Measurements from ENCODE around the gene CST4.
A peak's percentile ranks its signal among the peaks of the same experiment; 100 is the strongest.
"Not testable (repeated sequence)": the region's sequence is repeated elsewhere in the genome, so short reads cannot be mapped to it uniquely, and the experiment has no call there.

Gene CST4

GRCh38 chr20:23695068-23695395, 6.2 kb upstream of the CST4 start:
- not testable (repeated sequence) for H3K4me1 Mint-ChIP-seq; H3K9me3 Mint-ChIP-seq; H3K27ac Mint-ChIP-seq; ATAC-seq; DNase-seq (ENCODE audit: low spot score in 2 of 2); H3K36me3 Mint-ChIP-seq; H3K4me3 Mint-ChIP-seq

- H3K36me3 Mint-ChIP-seq; H3K4me1 Mint-ChIP-seq; H3K27ac Mint-ChIP-seq; DNase-seq (ENCODE audit: low spot score in 2 of 2); H3K9me3 Mint-ChIP-seq; ATAC-seq; H3K4me3 Mint-ChIP-seq: not testable (repeated sequence)
These were observed 5.6 kb upstream of the CST4 start for GRCh38 chr20:23694178-23695067.

GRCh38 chr20:23692725-23693619, 4.1 kb upstream of the CST4 start:
- not testable (repeated sequence) for H3K36me3 Mint-ChIP-seq, H3K27ac Mint-ChIP-seq, H3K4me3 Mint-ChIP-seq, H3K4me1 Mint-ChIP-seq, ATAC-seq, H3K9me3 Mint-ChIP-seq
- DNase-seq (ENCODE audit: low spot score in 2 of 2) = peak in 1 of 2 donors; percentile 28

GRCh38 chr20:23691675-23692074, 2.8 kb upstream of the CST4 start:
- no peak for ATAC-seq
- Mint-ChIP-seq H3K27ac (no peak overlapping the region), H3K4me3 (no peak overlapping the region), H3K9me3 (no peaks in the 10 kb centered on the region), H3K36me3 (no peaks in the 10 kb centered on the region), H3K4me1 (no peaks in the 10 kb centered on the region)
- no peak for DNase-seq (ENCODE audit: low spot score in 2 of 2)

GRCh38 chr20:23690581-23690980, 1.7 kb upstream of the CST4 start:
- H3K27ac Mint-ChIP-seq = no peak overlapping the region
- ATAC-seq (no peak), DNase-seq (ENCODE audit: low spot score in 2 of 2) (peak in 1 of 2 donors; percentile 26)
- no peaks in the 10 kb centered on the region for H3K9me3 Mint-ChIP-seq
- H3K36me3 Mint-ChIP-seq = no peaks in the 10 kb centered on the region
- no peak overlapping the region for H3K4me3 Mint-ChIP-seq
- H3K4me1 Mint-ChIP-seq = no peaks in the 10 kb centered on the region

- no peak for ATAC-seq
- no peaks in the 10 kb centered on the region for H3K9me3 Mint-ChIP-seq
These were observed 507 bp upstream of the CST4 start for GRCh38 chr20:23689399-23689690.

GRCh38 chr20:23687986-23688385, 852 bp downstream of the CST4 start:
- H3K9me3 Mint-ChIP-seq = no peaks in the 10 kb centered on the region
- no peak for ATAC-seq
- no peaks in the 10 kb centered on the region for H3K4me1 Mint-ChIP-seq
- peak in 1 of 2 donors; percentile 22 for DNase-seq (ENCODE audit: low spot score in 2 of 2)
- no peak overlapping the region for H3K27ac Mint-ChIP-seq
- no peaks in the 10 kb centered on the region for H3K36me3 Mint-ChIP-seq
- no peak overlapping the region for H3K4me3 Mint-ChIP-seq

More at GRCh38 chr20:23689399-23689690, 507 bp upstream of the CST4 start:
- Mint-ChIP-seq H3K4me1 (no peaks in the 10 kb centered on the region), H3K36me3 (no peaks in the 10 kb centered on the region), H3K27ac (no peak overlapping the region), H3K4me3 (no peak overlapping the region)
- no peak for DNase-seq (ENCODE audit: low spot score in 2 of 2)

- ATAC-seq (no peak), DNase-seq (ENCODE audit: low spot score in 2 of 2) (peak in 1 of 2 donors; percentile 29)
- no peaks in the 10 kb centered on the region for H3K9me3 Mint-ChIP-seq
- no peak overlapping the region for H3K4me3 Mint-ChIP-seq
- no peak overlapping the region for H3K27ac Mint-ChIP-seq
- no peaks in the 10 kb centered on the region for H3K4me1 Mint-ChIP-seq
- H3K36me3 Mint-ChIP-seq = no peaks in the 10 kb centered on the region
These were observed 2.6 kb downstream of the CST4 start for GRCh38 chr20:23686046-23686750.

GRCh38 chr20:23685529-23685896, 3.3 kb downstream of the CST4 start:
- not testable (repeated sequence) for H3K9me3 Mint-ChIP-seq, H3K4me3 Mint-ChIP-seq, H3K36me3 Mint-ChIP-seq, H3K4me1 Mint-ChIP-seq, ATAC-seq, H3K27ac Mint-ChIP-seq
- peak in 1 of 2 donors; percentile 25 for DNase-seq (ENCODE audit: low spot score in 2 of 2)

- Mint-ChIP-seq H3K27ac (no peak overlapping the region), H3K9me3 (no peaks in the 10 kb centered on the region)
- ATAC-seq = no peak
These were observed 4.6 kb downstream of the CST4 start for GRCh38 chr20:23684261-23684660.

GRCh38 chr20:23683807-23684206, 5.0 kb downstream of the CST4 start:
- Mint-ChIP-seq H3K36me3 (no peaks in the 10 kb centered on the region), H3K9me3 (no peaks in the 10 kb centered on the region), H3K4me3 (no peak overlapping the region), H3K4me1 (no peaks in the 10 kb centered on the region), H3K27ac (no peak overlapping the region)
- no peak for ATAC-seq
- no peak for DNase-seq (ENCODE audit: low spot score in 2 of 2)

More at GRCh38 chr20:23684261-23684660, 4.6 kb downstream of the CST4 start:
- peak in 1 of 2 donors; percentile 43 for DNase-seq (ENCODE audit: low spot score in 2 of 2)
- Mint-ChIP-seq H3K36me3 (no peaks in the 10 kb centered on the region), H3K4me1 (no peaks in the 10 kb centered on the region), H3K4me3 (no peak overlapping the region)

- ATAC-seq (no peak), DNase-seq (ENCODE audit: low spot score in 2 of 2) (no peak)
- Mint-ChIP-seq H3K36me3 (no peaks in the 10 kb centered on the region), H3K4me3 (no peak overlapping the region), H3K9me3 (no peaks in the 10 kb centered on the region), H3K27ac (no peak overlapping the region), H3K4me1 (no peaks in the 10 kb centered on the region)
These were observed 5.6 kb downstream of the CST4 start for GRCh38 chr20:23683281-23683680.

GRCh38 chr20:23680146-23680545, 8.7 kb downstream of the CST4 start:
- no peak overlapping the region for H3K4me3 Mint-ChIP-seq
- H3K36me3 Mint-ChIP-seq = no peaks in the 10 kb centered on the region
- H3K9me3 Mint-ChIP-seq = no peaks in the 10 kb centered on the region
- no peak overlapping the region for H3K27ac Mint-ChIP-seq
- DNase-seq (ENCODE audit: low spot score in 2 of 2) = peak in 1 of 2 donors; percentile 20
- no peak for ATAC-seq
- H3K4me1 Mint-ChIP-seq = no peaks in the 10 kb centered on the region

- Mint-ChIP-seq H3K4me1 (no peaks in the 10 kb centered on the region), H3K27ac (no peak overlapping the region), H3K36me3 (no peaks in the 10 kb centered on the region), H3K4me3 (no peak overlapping the region), H3K9me3 (no peaks in the 10 kb centered on the region)
- DNase-seq (ENCODE audit: low spot score in 2 of 2) = peak in 1 of 2 donors; percentile 15
- no peak for ATAC-seq
These were observed 9.4 kb downstream of the CST4 start for GRCh38 chr20:23679133-23680092.
